ENCODE data around the gene PODN.

The PODN gene

GRCh38 chr1:53061859-53062707, at the start of gene PODN:
PODN (plus strand) TSS chr1:53062213; CDS start chr1:53069856, 7,643 bp downstream.
- H3K27me3 ChIP-seq (ENCODE audit: low read depth, low read length), result no peaks in the 10 kb centered on the region
- no peak within 1 kb of the TSS for H3K4me2 ChIP-seq (ENCODE audit: low read length)
- no peaks in the 10 kb centered on the region for H3K4me1 ChIP-seq (ENCODE audit: low read length)
- TF ChIP-seq CTCF (IDR thresholded peaks at IDR 0.05; ENCODE audit: low read depth, low read length), result no peak
- no peak for TF ChIP-seq EZH2phosphoT487 (IDR thresholded peaks at IDR 0.05; ENCODE audit: low read depth)
- no peak within 1 kb of the TSS for H3K27ac ChIP-seq (ENCODE audit: low read length)
- no peak within 1 kb of the TSS for H3K4me3 ChIP-seq (ENCODE audit: low read length)
- no peaks in the 10 kb centered on the region for H3K9me3 ChIP-seq (ENCODE audit: insufficient read depth, low read length)
- no peak within 1 kb of the TSS for H2AFZ ChIP-seq (ENCODE audit: low read depth, low read length)
- no peaks in the 10 kb centered on the region for H3K36me3 ChIP-seq (replicated peaks; ENCODE audit: low read depth, low read length)
- H4K20me1 ChIP-seq (ENCODE audit: insufficient read depth, low read length), result no peaks in the 10 kb centered on the region
- no peak within 1 kb of the TSS for H3K9ac ChIP-seq (ENCODE audit: low read length)
- H3K79me2 ChIP-seq (ENCODE audit: low read length), result no peaks in the 10 kb centered on the region

- Histone ChIP-seq H3K4me2 (ENCODE audit: low read length) (peak overlapping the region; percentile 96), H3K4me3 (ENCODE audit: low read length) (peak overlapping the region; percentile 95), H3K79me2 (ENCODE audit: low read length) (peaks cover 7% of the 10 kb centered on the region), H4K20me1 (ENCODE audit: insufficient read depth, low read length) (no peaks in the 10 kb centered on the region), H3K27ac (ENCODE audit: low read length) (no peak overlapping the region), H3K36me3 (replicated peaks; ENCODE audit: low read depth, low read length) (no peaks in the 10 kb centered on the region), H3K9ac (ENCODE audit: low read length) (peak overlapping the region; percentile 65), H2AFZ (ENCODE audit: low read depth, low read length) (peak overlapping the region; percentile 72; the same call in 1 of the 2 replicates), H3K9me3 (ENCODE audit: insufficient read depth, low read length) (no peaks in the 10 kb centered on the region), H3K27me3 (ENCODE audit: low read depth, low read length) (no peaks in the 10 kb centered on the region), H3K4me1 (ENCODE audit: low read length) (peaks cover 6% of the 10 kb centered on the region)
- no peak for TF ChIP-seq CTCF (IDR thresholded peaks at IDR 0.05; ENCODE audit: low read depth, low read length)
- TF ChIP-seq EZH2phosphoT487 (IDR thresholded peaks at IDR 0.05; ENCODE audit: low read depth), result no peak
These were observed 47.1 kb upstream of the PODN start for GRCh38 chr1:53014791-53015507.

GRCh38 chr1:53015508-53015860, 46.5 kb upstream of the PODN start:
- H2AFZ ChIP-seq (ENCODE audit: low read depth, low read length), result no peak overlapping the region
- peak overlapping the region; percentile 95 for H3K4me3 ChIP-seq (ENCODE audit: low read length)
- H3K27ac ChIP-seq (ENCODE audit: low read length), result no peak overlapping the region
- no peaks in the 10 kb centered on the region for H3K36me3 ChIP-seq (replicated peaks; ENCODE audit: low read depth, low read length)
- H4K20me1 ChIP-seq (ENCODE audit: insufficient read depth, low read length), result no peaks in the 10 kb centered on the region
- H3K9ac ChIP-seq (ENCODE audit: low read length), result peak overlapping the region; percentile 65
- TF ChIP-seq CTCF (IDR thresholded peaks at IDR 0.05; ENCODE audit: low read depth, low read length), result no peak
- no peak for TF ChIP-seq EZH2phosphoT487 (IDR thresholded peaks at IDR 0.05; ENCODE audit: low read depth)
- no peaks in the 10 kb centered on the region for H3K27me3 ChIP-seq (ENCODE audit: low read depth, low read length)
- peaks cover 7% of the 10 kb centered on the region for H3K79me2 ChIP-seq (ENCODE audit: low read length)
- H3K9me3 ChIP-seq (ENCODE audit: insufficient read depth, low read length), result no peaks in the 10 kb centered on the region
- peak overlapping the region; percentile 96 for H3K4me2 ChIP-seq (ENCODE audit: low read length)
- H3K4me1 ChIP-seq (ENCODE audit: low read length), result peaks cover 6% of the 10 kb centered on the region

- Histone ChIP-seq H3K27me3 (ENCODE audit: low read depth, low read length) (no peaks in the 10 kb centered on the region), H3K9me3 (ENCODE audit: insufficient read depth, low read length) (no peaks in the 10 kb centered on the region), H4K20me1 (ENCODE audit: insufficient read depth, low read length) (no peaks in the 10 kb centered on the region), H2AFZ (ENCODE audit: low read depth, low read length) (no peak overlapping the region), H3K36me3 (replicated peaks; ENCODE audit: low read depth, low read length) (no peaks in the 10 kb centered on the region), H3K4me2 (ENCODE audit: low read length) (no peak overlapping the region), H3K9ac (ENCODE audit: low read length) (no peak overlapping the region), H3K4me3 (ENCODE audit: low read length) (no peak overlapping the region), H3K27ac (ENCODE audit: low read length) (no peak overlapping the region), H3K79me2 (ENCODE audit: low read length) (peaks cover 7% of the 10 kb centered on the region), H3K4me1 (ENCODE audit: low read length) (peaks cover 6% of the 10 kb centered on the region)
- TF ChIP-seq EZH2phosphoT487 (IDR thresholded peaks at IDR 0.05; ENCODE audit: low read depth), result no peak
- TF ChIP-seq CTCF (IDR thresholded peaks at IDR 0.05; ENCODE audit: low read depth, low read length), result no peak
These were observed 45.3 kb upstream of the PODN start for GRCh38 chr1:53016705-53017104.
